MM.1S (cell line): ENCODE measurements around the gene SYNE3.

ENCODE experiments used
- CTCF ChIP-seq: fragments of 300-600 bp; sonication (generic); IDR thresholded peaks from 2 replicates; pipeline ENCODE4 v1.5.1; 2016; ENCODE audit warnings: antibody characterized with exemption, low read length, mixed read lengths
- EZH2phosphoT487 ChIP-seq: fragments of 300-600 bp; sonication (generic); IDR thresholded peaks from 2 replicates; pipeline ENCODE4 v1.6.1; 2018; ENCODE audit warnings: antibody characterized with exemption, low read length

GRCh38 chr14:95503365-95504134, 12.9 kb downstream of the SYNE3 start:
- no peak for TF ChIP-seq CTCF
- no peak for TF ChIP-seq EZH2phosphoT487
